ENCODE results near the gene BRINP3.

The BRINP3 gene

DNA sequence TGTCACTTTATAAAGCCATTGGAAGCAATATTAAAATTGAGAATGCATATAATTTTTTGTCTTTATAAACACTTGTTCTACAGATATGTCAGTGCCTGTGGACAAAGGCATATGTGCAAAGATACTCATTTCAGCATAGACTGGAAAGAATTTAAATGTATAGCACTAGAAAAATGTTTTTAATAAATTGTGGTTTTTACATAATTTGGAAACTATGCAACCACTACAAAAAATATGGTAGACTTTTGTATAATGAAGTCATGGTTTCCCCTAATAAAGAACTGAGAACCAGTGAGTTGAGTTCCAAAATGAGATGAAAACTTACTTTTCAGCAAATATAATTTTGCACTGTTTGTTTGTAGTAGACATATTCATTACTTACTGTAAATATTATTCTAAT is 48.5 kb downstream of the BRINP3 start:
- TF ChIP-seq, protein P1, sequence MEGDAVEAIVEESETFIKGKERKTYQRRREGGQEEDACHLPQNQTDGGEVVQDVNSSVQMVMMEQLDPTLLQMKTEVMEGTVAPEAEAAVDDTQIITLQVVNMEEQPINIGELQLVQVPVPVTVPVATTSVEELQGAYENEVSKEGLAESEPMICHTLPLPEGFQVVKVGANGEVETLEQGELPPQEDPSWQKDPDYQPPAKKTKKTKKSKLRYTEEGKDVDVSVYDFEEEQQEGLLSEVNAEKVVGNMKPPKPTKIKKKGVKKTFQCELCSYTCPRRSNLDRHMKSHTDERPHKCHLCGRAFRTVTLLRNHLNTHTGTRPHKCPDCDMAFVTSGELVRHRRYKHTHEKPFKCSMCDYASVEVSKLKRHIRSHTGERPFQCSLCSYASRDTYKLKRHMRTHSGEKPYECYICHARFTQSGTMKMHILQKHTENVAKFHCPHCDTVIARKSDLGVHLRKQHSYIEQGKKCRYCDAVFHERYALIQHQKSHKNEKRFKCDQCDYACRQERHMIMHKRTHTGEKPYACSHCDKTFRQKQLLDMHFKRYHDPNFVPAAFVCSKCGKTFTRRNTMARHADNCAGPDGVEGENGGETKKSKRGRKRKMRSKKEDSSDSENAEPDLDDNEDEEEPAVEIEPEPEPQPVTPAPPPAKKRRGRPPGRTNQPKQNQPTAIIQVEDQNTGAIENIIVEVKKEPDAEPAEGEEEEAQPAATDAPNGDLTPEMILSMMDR (conservative IDR thresholded peaks at IDR 0.05; ENCODE audit: low read length), result no peak
- H3K4me3 ChIP-seq (ENCODE audit: low read length), result no peak overlapping the region
- no peak for DNase-seq (ENCODE audit: low read depth)

DNA sequence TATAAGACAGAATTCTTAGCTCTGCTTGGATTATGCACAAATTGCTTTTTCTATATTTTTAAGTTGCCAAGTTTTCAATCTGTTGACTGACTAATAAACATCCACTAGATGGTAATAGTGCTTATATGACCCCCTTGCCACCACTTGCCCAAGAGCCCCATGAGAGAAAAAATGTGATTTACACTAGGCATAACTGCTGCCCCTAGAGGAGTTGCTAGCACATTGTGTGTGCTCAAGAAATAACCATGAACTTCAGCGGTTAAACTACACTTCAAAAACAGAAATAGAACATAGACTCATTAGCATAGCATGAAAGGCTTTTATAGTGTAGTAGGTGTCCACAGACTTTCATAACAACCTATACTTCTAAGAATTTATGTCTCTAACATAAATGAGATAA is 61.4 kb downstream of the BRINP3 start:
- TF ChIP-seq, protein P1 (conservative IDR thresholded peaks at IDR 0.05; ENCODE audit: low read length), result no peak
- no peak overlapping the region for H3K4me3 ChIP-seq (ENCODE audit: low read length)
- DNase-seq (ENCODE audit: low read depth), result no peak

DNA sequence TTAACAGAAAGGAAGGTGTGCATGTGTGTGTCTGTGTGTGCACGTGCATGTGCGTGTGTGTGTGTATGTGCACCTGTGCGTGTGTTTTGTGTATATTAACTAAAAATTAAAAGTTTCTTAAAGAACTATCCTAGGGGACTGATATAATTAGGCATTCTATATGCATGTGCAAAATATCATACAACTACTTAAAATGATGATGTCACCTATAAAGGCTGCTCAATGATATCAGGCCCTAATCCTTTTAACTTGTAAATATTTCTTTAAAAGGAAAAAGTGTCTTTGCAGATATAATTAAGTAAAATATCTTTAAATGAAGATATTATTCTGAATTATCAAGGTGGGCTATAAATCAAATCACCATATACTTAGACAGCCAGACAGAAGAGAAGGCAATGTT is 64.5 kb downstream of the BRINP3 start:
- TF ChIP-seq, protein P1 (conservative IDR thresholded peaks at IDR 0.05; ENCODE audit: low read length), result no peak
- no peak for DNase-seq (ENCODE audit: low read depth)

DNA sequence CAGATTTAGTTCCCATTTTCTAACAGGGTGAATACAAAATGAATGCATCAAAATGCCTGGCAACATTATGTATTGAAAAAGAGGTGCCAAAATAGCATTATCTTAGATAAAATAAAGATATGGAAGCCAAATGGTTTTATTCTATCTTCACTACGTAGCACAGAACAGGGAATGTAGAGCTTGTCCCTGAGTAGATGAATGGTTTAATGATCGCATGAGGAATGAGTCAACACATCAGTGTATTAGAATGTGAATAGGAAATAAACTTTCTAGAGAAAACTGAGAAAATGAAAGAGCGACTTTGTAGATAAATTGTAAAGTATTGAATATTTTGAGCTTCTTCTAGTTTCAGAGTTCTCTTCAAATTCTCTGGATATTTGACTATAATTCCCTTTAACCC is 74.3 kb downstream of the BRINP3 start:
- no peak overlapping the region for H3K4me3 ChIP-seq (ENCODE audit: low read length)
- TF ChIP-seq, protein P1 (conservative IDR thresholded peaks at IDR 0.05; ENCODE audit: low read length), result no peak
- no peak for DNase-seq (ENCODE audit: low read depth)

More for the DNA sequence above, 64.5 kb downstream of the BRINP3 start:
- no peak overlapping the region for H3K4me3 ChIP-seq (ENCODE audit: low read length)

DNA sequence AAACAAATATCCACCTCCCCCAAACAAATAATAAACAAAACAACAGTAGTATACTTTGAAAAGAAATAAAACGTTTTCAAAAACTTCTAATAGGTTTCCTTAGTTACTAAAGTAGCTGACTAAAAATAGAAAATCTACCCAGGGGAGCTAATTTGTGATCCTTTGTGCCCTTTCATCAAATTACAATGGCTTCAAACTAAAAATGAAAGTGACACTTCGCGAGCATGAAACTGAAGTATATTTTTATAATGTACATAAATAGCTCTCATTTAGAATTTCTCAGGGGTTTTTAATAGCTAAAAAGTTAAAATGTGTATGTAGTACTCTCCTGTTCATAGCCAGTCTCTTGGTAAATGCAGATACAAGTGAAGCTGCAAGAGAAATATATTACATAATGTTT is 78.4 kb downstream of the BRINP3 start:
- no peak overlapping the region for H3K4me3 ChIP-seq (ENCODE audit: low read length)

DNA sequence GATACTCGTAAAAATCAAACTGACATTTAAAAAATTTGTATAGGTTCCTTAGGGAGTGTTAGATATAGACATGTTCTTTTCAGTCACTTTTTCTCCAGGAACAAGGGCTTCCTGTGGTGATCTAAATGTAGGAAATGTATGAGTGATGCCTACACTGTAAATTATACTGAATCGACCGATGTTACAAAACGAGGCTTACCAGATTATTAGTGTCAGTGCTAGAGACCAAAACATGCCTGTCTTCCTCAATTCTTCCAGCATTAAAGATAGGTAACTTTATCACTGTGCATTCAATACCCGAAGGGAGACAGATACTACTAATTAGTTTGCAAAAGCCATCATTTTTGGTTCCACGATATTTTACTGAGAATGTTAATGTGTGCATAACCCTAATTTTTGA is 86.1 kb downstream of the BRINP3 start:
- TF ChIP-seq, protein P1 (conservative IDR thresholded peaks at IDR 0.05; ENCODE audit: low read length), result no peak
- no peak for DNase-seq (ENCODE audit: low read depth)
- H3K4me3 ChIP-seq (ENCODE audit: low read length), result no peak overlapping the region

More for the DNA sequence above, 78.4 kb downstream of the BRINP3 start:
- DNase-seq (ENCODE audit: low read depth), result no peak
- TF ChIP-seq, protein P1 (conservative IDR thresholded peaks at IDR 0.05; ENCODE audit: low read length), result no peak

DNA sequence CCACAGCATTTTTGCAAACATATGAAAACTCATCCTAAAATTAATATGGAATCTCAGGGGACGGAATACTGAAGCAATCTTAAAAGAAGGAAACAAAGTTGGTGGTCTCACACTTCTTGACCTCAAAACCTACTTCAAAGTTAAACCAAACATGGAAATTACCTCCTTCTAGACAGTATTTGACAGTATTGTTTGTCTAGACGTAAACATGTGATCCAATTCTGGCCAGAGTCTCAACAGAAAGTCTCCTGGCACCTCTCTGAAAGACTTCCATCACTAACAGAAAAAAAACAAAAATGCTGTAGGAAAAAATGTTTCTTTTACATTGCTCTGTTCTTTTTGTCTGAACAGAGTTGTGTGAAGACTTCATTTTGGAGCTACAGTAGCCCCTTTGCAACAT is 99.7 kb downstream of the BRINP3 start:
- TF ChIP-seq, protein P1 (conservative IDR thresholded peaks at IDR 0.05; ENCODE audit: low read length), result no peak
- no peak overlapping the region for H3K4me3 ChIP-seq (ENCODE audit: low read length)
- no peak for DNase-seq (ENCODE audit: low read depth)
